SKM-1 (cell line): ENCODE data around the gene ABCC6.
"Not testable (repeated sequence)": the region's sequence is repeated elsewhere in the genome, so short reads cannot be mapped to it uniquely, and the experiment has no call there.

Source experiments
- DNase-seq: peaks from one replicate; lab custom pipeline; 2025; ENCODE audit not compliant: unreplicated experiment; lab: John Stamatoyannopoulos, UW

Gene ABCC6

GRCh38 chr16:16223662-16224241 lies 458 bp upstream of the ABCC6 start:
- not testable (repeated sequence) for DNase-seq

DNA sequence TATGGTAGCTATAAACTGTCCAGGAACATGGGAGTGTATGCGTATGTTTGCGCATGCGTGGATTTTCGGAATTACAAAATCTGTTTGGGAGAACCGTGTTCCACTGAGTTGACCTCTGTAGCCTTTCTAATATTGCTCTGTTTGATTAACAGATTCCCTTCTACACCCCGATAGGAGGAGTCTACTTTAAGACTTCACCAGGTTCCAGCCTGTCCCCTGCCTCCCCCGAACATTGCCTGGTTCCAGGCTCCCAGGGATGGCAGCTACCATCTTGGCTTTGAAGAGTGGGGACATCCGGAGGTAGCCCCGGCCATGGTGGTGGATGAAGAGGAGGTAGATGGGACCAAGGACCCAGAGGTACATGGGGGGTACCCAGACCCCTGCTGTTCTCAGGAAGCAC lies 1.9 kb downstream of the ABCC6 start:
- DNase-seq, result not testable (repeated sequence)

DNA sequence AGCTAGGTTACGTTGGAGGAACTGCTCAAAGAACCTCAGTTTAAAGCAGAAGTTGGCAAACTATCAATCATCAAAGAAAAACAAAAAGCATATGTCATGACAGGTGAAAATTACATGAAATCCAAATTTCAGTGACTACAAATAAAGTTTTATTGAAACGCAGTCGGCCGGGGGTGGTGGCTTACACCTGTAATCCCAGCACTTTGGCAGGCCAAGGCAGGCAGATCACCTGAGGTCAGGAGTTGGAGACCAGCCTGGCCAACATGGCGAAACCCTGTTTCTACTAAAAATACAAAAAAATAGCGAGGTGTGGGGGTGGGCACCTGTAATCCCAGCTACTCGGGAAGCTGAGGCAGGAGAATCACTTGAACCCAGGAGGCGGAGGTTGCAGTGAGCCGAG lies 2.8 kb downstream of the ABCC6 start:
- DNase-seq, result not testable (repeated sequence)

GRCh38 chr16:16218787-16219186 lies 4.5 kb downstream of the ABCC6 start:
- not testable (repeated sequence) for DNase-seq

- DNase-seq, result not testable (repeated sequence)
Observed at GRCh38 chr16:16218349-16218748, 4.9 kb downstream of the ABCC6 start.

GRCh38 chr16:16213863-16214293 lies 9.4 kb downstream of the ABCC6 start:
- DNase-seq, result not testable (repeated sequence)

- not testable (repeated sequence) for DNase-seq
Observed at GRCh38 chr16:16211404-16211803, 11.9 kb downstream of the ABCC6 start.

DNA sequence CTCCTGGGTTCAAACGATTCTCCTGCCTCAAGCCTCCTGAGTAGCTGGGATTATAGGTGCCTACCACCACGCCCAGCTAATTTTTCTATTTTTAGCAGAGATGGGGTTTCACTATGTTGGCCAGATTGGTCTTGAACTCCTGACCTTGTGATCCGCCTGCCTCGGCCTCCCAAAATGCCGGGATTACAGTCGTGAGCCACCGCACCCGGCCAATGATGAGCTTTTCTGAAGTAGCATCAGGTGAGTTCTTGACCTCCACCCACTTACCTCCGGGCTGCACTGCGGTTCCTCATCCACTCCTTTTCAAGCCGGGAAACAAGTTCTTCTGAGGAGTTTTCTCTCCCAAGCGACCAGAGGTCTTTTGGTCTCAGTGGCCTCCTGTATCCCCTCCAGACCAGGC lies 14.8 kb downstream of the ABCC6 start:
- DNase-seq, result not testable (repeated sequence)

DNA sequence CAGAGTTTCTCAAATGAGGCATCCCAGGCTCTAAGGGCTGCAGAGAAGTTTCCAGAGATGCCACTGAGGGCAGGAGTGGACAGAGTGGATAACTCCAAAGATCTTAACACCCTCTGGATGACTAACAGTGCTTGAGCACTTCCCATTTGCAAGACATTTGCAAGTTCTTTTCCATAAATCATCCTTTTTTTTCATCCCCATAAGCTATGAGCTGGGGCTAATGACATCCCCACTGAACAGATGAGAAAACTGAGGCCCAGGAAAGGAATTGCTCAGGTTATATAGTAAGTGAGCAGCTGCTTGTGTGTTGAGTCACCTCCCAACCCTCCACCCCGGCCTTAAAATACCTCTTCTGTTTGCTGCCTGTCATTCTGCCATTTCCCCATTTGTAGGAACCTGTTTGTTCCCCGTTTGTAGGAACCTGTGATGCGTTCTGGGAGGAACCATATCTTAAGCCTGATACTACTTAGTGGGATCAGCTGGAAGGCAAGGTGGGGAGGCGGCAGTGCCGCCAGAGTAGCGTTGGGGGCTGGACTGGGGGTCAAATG lies 15.4 kb downstream of the ABCC6 start:
- DNase-seq, result not testable (repeated sequence)

DNA sequence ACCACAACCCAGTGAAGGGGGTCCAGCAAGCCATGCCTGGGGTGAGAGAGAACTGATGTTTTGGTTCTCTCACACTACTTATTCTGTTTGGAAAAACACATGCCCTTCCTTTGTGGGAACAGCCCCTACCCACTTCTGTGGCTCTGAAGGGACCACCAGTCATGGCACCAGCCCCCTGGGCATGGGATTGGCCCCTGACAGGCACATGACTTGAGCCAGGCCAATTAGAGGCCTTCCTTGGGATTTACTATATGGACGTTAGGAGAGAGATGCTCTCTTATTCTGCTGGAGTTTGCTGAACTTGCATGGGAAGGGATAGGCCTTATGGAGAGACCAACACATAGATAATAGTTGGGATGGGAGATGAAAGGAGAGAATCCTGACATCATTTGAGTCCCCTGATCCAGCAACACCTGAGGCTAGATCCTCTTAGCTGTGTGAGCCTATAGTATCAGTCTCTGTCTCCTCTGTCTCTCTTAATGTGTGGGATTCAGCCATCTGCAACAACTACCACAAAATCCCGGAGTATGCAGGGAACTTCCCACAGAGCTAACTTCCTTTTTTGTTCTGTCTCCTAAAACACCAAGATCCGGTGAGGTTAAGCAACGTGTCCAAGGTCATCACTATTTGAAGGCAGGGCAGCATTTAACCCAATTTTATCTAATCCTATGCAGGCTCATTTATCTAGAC lies 16.1 kb downstream of the ABCC6 start:
- DNase-seq, result not testable (repeated sequence)

GRCh38 chr16:16205864-16206263 lies 17.4 kb downstream of the ABCC6 start:
- DNase-seq, result not testable (repeated sequence)

DNA sequence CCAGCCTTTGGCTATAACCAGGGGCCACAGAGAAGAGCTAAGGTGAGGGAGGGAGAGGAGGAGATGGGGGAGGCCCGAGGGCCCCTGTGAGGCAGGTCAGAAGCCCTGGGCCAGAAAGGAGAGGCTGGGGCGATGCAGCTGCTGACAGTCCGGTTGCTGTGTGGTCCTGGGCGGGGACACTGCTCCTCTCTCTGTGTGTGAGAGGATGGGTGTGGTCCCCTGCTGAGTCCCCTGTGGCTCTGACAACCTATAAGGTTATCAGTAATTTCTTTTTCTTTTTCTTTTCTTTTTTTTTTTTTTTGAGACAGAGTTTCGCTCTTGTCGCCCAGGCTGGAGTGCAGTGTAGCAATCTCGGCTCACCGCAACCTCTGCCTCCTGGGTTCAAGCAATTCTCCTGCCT lies 18.7 kb downstream of the ABCC6 start:
- DNase-seq, result not testable (repeated sequence)

DNA sequence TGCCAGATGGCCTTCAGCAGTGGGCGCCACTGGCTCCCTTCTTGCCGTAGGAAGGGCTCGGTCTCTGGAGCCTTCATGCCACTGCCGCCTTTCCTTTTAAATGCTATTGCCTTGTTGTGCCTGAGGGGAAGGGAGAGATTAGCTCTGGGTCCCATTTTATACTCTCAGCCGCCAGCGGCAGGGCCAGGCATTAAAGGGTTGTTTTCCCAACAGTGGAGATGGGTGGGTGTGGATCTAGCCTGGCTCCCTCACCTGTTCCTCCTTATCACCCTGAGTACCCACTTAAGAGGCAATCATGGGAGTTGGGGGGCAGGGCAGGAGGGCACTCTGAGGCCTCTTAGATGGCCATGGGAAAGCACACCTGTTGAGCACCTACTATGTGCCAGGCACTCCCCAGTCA lies 19.8 kb downstream of the ABCC6 start:
- not testable (repeated sequence) for DNase-seq

DNA sequence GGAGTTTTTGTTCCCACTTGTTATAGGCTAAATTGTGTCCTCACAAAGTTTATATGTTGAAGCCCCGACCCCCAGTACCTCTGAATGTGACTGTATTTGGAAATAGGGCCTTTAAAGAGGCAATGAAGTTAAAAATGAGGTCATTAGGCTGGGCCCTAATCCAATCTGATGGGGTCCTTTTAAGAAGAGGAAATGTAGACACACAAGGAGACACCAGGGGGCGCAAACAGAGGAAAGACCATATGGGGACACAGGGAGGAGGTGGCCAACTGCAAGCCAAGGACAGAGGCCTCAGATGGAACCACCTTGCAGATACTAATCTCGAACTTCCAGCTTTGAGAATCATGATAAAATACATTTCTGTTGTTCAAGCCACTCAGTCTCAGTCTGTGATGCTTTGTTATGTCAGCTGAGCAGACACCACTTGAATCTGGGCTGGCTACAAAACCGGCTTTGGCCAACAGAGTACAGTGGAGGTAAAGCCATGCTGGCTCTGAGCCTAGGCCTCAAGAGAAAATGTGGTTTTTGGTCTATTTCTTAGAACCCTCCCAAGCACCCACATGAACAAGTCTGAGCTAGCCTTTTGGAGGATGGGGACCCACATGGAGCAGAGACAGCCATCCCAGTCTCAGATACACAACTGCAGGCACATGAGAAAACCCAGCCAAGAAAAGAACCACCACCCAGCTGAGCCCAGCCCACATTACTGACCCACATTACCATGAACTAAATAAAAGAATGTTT lies 20.7 kb downstream of the ABCC6 start:
- not testable (repeated sequence) for DNase-seq

- not testable (repeated sequence) for DNase-seq
Observed at GRCh38 chr16:16201880-16202279, 21.4 kb downstream of the ABCC6 start.

DNA sequence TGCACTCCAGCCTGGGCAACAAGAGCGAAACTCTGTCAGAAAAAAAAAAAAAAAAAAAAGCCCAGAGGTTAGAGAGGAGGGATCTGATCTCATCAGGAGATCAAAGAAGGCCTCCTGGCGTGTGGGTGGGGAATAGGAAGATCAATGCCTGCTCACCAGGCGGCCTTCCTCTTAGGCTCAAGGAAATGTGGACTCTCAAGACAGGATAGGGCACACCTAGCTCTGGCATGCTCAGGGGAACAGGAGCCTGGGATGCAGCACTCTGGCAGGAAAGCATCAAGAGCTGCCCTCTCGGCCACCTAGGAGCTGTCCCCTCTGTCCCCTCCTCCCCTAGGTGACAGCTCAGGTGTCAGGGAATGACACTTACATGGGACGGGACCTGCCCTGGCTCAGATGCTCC lies 22.9 kb downstream of the ABCC6 start:
- DNase-seq, result not testable (repeated sequence)

DNA sequence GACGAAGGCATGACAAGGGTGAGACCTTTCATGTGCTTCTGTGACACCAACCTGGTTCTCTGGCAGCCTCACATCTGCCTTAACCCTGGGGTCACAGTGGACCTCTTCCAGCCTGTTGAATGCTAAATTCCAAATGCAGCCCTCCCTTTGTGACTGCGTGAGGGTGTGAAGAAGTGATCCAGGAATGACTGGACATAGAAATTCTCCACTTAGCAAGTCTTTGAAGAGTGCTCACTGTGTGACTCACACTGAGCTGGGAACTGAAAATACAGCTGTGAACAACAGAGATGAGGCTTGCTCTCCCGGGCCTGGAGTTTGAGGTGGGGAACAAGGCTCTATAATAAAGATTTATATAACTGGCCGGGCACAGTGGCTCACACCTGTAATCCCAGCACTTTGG lies 23.9 kb downstream of the ABCC6 start:
- not testable (repeated sequence) for DNase-seq

- DNase-seq, result no peak
Observed at GRCh38 chr16:16197966-16198365, 25.3 kb downstream of the ABCC6 start.

DNA sequence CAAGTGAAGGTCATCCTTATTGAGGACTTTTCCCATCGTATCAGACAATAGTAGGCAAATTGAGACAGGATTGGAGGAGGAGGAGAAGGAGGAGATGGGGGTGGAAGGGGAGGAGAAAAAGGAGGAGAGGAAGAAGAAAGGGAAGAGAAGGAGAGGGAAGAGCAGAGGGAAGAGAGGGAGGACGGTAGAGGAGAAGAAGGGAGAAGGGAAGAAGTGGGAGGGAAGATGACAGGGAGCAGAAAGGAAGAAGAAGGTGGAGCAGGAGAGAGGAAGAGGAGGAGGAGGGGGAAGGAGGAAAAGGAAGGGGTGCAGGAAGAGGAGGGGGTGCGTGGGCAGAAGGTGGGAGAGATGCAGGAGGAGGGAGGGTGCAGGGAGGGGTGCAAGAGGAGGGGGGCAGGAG lies 26.0 kb downstream of the ABCC6 start:
- DNase-seq, result no peak

DNA sequence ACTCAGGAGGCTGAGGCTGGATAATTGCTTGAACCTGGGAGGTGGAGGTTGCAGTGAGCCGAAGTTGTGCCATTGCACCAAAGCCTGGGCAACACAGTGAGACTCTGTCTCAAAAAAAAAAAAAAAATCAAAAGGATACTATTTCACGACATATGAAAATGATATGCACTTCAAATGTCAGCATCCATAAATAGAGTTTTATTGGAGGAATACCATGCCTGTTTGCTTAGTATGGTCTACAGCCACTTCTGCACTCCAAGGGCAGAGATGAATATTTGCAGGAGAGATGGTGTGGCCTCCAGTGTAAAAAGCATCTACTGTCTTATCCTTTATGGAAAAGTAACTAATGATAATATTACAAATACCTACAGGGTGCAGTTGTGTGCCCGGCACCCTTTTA lies 27.2 kb downstream of the ABCC6 start:
- DNase-seq, result no peak

DNA sequence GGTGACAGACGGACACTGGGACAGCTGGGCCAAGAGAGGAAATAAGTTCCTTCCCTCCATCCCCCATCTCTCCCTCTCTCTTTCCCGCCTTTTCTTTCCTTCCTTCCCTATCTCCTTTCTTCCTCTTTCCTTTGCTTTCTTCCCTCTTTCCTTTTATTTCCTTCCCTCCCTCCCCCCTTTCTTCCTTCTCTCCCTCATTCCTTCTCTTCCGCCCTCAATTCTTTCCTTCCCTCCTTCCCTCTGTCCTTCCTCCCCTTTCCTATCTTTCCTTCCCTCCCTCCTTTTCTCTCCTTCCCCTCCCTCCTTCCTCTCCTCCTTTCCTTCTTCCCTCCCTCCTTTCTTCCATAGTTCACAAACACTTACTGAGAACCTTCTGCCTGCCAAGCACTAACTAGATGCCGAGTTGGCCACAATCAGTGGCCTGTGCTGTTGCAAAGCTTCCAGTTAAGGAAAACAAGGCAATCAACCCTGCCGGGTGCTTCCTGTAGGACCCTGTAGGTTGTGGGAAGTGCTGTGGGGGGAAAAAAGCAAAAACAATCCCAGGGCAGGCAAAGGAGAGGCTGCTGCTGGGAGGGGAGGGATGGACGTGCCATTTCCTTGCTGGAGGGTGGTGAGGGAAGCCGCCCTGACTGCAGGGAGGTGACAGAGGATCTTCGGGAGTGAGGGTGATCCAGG lies 31.7 kb downstream of the ABCC6 start:
- DNase-seq, result no peak
